GM12892 (cell line): ENCODE measurements around the gene COLEC12.

Experiments
- POLR2A ChIP-seq: IDR thresholded peaks from 2 replicates; pipeline ENCODE4 v1.6.1; 2011; ENCODE audit warnings: low read depth, low read length, control low read depth
- POLR2AphosphoS5 ChIP-seq: IDR thresholded peaks from 2 replicates; pipeline ENCODE4 v1.6.1; 2011; ENCODE audit warnings: low read depth, low read length, control low read depth
- TAF1 ChIP-seq: IDR thresholded peaks from 2 replicates; pipeline ENCODE4 v1.6.1; 2011; ENCODE audit warnings: low read depth, mild to moderate bottlenecking, control low read depth, low read length, borderline replicate concordance

GRCh38 chr18:316393-316792 lies 184.1 kb downstream of the COLEC12 start:
- no peak for TF ChIP-seq POLR2AphosphoS5
- no peak for TF ChIP-seq POLR2A
- no peak for TF ChIP-seq TAF1
